HG03571 (cell line): ENCODE data around the gene PARP11.

Experiments
- ATAC-seq: cut with Tn5 transposase; IDR thresholded peaks from one replicate; pipeline ENCODE4 v1.9.1; 2021; ENCODE audit not compliant: unreplicated experiment

PARP11 gene

DNA sequence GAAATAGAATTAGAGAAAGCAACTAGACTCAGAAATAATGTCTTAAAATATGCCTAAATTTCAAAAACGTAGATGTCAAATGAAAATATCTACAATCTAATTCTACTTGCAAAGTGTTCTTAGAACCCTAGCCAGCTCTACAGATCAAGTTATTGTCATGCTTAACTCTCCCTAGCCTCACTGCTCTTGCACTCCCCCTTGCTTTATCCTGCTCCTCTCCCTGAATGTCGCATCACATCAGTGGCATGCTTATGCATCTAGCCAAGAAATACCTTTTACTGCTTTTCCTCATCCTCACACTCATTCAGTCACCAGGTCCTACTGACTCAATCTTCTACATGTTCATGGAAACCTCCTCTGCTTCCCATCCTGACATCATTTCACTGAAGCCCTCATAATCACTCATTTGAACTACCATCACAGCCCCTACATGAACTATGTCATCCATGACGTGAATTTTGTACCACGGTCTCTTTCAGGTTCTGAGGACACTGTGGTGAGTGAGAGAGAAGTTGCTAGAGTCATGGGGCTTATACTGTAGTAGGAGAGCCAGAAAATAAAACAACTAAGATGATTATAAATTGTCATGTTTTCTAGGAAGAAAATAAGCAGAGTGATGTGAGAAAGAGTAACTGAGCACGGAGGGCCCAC is 97.7 kb downstream of the PARP11 start:
- ATAC-seq: no peak

DNA sequence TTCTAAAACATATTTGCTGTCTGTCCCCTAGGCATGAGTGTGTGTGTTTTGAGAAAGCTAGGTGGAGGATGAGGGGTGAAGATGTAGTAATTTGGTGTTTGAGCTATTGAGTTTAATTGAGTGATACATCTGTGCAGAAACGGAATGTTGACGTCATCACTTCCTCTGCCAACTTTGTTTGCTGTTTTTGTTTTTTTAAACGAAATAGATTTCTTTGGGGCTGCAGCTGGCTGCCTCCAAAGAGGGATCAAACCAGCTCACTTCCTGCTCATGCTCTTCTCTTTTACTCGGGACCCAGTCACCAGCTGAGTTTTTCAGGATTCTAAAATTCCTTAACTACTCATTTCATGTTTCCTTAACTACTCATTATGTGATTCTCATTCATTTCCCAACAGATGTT is 100.8 kb downstream of the PARP11 start:
- no peak for ATAC-seq

DNA sequence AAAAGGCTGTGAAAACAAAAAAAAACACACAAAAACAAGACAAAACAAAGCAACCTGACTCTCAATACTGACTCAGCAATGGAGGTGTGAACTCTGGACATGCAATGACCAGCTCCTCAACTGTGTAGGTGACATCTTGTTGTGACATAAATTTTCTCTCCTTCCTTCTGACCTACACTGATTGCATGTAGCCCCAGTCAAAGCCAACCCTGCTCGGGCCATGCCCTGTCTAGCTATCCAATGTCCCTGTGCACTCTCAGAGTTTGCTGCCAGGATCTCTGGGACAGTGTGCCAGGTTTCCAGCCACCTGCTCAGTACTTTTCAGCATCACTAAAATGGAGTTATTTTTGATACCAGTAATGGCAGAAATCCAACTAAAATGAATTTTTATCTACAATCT is 101.3 kb downstream of the PARP11 start:
- no peak for ATAC-seq

DNA sequence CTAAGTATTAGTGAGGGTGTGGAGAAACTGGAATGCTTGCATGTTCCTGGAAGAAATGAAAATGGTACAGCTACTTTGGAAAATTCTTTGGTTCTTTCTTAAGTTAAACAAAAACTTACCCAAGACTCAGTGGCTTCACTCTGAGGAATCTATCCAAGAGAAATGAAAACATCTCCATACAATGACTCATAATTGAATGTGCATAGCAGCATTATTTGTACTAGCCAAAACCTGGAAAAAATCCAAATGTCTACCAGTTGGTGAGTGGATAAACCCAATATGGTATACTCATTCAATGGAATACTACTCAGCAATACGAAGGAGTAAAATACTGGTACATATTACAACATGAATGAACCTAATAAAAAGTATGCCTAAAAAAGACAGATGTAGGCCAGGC is 102.3 kb downstream of the PARP11 start:
- no peak for ATAC-seq

DNA sequence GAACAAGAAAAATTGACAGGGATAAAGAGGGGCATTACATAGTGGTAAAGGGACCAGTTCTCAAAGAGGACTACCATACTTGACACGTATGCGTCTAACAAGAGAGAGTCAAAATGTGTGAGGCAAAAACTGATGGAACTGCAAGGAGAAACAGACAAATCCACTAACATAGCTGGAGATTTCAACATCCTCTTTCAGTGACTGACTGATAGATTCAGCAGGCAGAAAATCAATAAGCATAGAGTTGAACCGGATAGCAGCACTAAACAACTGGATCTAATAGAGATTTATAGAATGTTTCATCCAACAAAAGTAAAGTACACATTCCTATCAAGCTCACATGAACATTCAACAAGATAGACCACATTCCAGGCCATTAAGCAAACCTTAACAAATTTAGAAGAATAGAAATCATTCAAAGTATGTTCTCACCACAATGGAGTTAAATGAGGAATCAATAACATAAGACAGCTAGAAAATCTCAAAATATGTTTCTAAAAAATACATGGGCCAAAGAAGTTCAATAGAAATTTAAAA is 104.2 kb downstream of the PARP11 start:
- ATAC-seq: no peak

DNA sequence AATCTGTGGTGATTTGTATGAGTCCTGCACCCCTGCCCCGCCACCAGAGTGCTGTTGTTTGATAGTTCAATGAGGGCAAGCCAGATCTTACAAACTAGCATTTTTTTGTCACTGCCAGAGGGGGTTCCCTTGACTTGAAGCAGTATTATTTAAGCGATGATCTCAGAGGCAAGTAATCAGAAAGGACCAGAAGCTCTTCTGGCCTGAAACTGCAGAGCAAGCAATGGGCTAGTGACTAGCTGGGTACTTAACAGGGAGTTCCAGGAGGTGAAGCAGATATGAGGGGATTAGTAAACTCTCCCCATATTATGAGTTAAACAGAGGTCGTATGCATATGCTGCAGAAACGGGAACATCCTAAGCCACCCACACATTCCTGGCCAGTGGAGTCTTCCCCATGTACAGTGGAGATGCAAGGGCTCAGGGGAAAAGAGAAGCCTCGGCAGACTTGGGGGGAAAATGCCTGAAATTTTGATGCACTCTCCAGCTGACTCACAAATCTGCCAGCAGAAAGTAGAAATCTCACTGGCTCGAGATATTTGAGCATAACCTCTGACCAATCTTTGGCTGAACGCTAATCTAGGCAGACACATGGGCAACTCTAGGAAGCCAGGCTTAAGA is 112.0 kb downstream of the PARP11 start:
- no peak for ATAC-seq

DNA sequence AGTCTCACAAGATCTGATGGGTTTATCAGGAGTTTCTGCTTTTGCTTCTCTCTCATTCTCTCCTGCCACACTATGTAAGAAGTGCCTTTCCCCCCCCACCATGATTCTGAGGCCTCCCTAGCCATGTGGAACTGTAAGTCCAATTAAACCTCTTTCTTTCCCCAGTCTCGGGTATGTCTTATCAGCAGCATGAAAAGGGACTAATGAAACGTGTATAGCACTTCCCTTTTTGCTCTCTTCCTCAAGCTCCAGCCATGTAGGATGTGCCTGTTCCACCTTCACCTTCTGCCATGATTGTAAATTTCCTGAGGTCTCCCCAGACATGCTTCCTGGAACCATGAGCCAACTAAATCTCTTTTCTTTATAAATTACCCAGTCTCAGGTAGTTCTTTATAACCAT is 113.3 kb downstream of the PARP11 start:
- no peak for ATAC-seq
